NCI-H82 treated with DMSO at 0.1 percent for 48 hours (cell line): ENCODE data around the gene TMEM201.
"Not testable (repeated sequence)": the region's sequence is repeated elsewhere in the genome, so short reads cannot be mapped to it uniquely, and the experiment has no call there.

Experiments used
- DNase-seq: peaks from one replicate; lab custom pipeline; 2025; ENCODE audit not compliant: unreplicated experiment; lab: John Stamatoyannopoulos, UW

TMEM201 gene

GRCh38 chr1:9618909-9619679 is 30.4 kb downstream of the TMEM201 start:
- DNase-seq, result no peak

GRCh38 chr1:9621032-9621431 is 32.3 kb downstream of the TMEM201 start:
- no peak for DNase-seq

- no peak for DNase-seq
Measured at GRCh38 chr1:9624081-9624480, 35.4 kb downstream of the TMEM201 start.

DNA sequence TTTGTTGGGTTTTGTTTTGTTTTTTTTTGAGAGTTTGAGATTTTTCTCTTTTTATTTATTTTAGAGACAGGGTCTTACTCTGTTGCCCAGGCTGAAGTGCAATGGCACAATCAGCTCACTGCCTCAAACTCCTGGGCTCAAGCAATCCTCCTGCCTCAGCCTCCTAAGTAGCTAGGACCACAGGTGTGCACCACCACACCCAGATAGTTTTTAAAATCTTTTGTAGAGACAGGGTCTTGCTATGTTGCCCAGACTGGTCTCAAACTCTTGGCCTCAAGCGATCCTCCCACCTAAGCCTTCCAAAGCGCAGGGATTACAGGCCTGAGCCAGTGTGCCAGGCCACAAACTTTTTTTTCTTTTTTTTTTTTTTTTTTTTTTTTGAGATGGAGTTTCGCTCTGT is 36.3 kb downstream of the TMEM201 start:
- not testable (repeated sequence) for DNase-seq

DNA sequence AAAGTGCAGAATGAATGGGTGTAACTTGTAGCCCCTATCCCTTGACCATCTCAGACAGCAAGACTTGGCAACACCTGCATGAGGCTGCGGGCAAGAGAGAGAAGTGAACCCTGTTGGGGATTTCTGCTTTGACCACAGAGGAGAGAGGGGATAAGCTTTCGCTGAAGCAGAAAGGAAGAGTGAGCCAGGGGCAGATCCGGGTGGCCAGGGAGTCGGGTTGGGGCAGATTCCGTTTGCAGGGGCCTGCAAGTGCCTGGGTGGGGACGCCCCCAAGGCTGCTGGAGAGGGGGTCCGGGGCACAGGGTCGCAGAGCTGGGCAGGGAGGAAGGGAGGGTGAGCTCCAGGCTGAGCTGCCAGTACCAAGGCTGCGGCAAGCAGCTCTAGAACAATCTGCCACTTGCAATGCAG is 37.5 kb downstream of the TMEM201 start:
- DNase-seq, result no peak

DNA sequence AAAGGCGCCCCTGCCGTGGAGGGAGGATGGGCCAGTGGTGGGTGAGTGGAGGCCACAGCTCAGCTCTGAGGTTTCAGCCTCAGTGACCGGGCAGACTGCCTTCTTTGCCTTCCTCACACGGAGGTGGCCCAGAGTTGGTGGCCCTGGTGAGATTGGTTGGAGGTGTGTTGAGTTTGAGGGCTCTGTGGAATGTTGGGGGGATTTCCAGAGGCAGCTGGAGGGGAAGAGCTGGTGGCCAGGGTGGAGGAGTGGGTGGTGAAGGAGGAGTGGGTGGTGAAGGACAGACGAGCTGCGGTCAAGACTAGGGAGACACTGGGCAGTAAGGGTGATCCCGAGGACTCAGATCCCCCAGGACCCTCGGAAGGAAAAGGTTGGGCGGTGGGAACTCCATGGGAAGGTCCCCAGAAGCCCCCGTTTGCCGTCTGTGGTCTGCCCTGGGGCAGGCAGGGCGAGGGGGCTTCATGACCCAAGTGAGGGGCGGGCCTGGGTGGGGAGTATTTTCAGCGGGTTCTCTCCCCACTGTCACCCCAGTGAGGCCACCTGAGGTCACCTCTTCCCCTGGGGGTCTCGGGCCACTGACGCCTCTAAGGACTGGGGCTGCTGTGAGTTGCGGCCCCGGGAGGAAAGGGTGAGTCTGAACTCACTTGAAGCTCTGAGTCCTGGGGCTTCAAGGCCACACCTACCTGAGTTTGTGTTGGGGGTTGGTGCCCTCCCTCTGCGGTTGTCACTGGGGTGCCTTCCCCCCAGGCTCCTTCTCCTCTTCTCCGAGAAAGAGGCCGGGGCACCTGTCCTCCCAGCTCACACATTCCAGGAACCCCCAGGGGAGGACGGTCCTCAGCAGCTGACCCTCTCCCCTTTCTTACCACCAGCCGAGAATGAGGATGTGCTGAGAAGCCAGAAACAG is 40.1 kb downstream of the TMEM201 start:
- no peak for DNase-seq

GRCh38 chr1:9629445-9630201 is 40.9 kb downstream of the TMEM201 start:
- DNase-seq, result no peak

- DNase-seq, result no peak
Measured at GRCh38 chr1:9630331-9631111, 41.8 kb downstream of the TMEM201 start.

DNA sequence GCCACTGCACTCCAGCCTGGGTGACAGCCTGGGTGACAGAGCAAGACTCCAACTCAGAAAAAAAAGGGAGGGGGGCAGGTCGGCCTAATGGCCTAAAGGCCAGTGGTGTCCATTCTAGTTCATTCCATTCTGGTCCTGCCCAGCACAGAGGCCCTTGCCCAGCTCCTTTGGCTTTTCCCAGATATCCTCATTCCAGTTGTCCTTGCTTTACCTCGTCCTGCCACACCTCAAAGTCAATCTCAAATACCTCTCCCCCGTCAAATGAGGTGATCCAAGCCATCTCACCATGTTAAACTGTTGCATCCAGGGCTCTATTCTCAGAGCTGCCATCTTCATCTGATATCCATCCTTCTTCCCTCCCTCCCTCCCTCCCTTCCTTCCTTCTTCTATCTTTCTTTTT is 42.9 kb downstream of the TMEM201 start:
- DNase-seq, result no peak

DNA sequence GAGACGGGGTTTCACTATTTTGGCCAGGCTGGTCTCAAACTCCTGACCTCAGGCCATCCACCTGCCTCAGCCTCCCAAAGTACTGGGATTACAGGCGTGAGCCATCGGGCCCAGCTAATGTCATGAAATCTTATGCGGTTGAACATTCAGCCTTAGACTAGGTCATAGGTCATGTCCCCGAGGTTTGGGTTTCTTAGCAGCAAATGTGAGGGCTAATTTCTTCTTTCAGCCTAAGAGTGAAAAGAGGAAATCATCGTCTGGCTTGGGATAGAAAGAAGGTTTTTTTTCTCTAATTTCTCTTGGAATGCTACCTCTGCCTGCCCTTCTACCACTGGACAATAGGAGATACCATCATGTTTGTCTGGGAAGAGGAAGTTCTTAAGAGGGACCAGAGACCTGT is 44.8 kb downstream of the TMEM201 start:
- DNase-seq, result no peak

- no peak for DNase-seq
Measured at GRCh38 chr1:9634582-9634981, 45.9 kb downstream of the TMEM201 start.

- no peak for DNase-seq
Measured at GRCh38 chr1:9639227-9639626, 50.5 kb downstream of the TMEM201 start.

- no peak for DNase-seq
Measured at GRCh38 chr1:9643351-9644256, 54.9 kb downstream of the TMEM201 start.

GRCh38 chr1:9646037-9646436 is 57.3 kb downstream of the TMEM201 start:
- no peak for DNase-seq

GRCh38 chr1:9648171-9648570 is 59.5 kb downstream of the TMEM201 start:
- DNase-seq, result no peak

DNA sequence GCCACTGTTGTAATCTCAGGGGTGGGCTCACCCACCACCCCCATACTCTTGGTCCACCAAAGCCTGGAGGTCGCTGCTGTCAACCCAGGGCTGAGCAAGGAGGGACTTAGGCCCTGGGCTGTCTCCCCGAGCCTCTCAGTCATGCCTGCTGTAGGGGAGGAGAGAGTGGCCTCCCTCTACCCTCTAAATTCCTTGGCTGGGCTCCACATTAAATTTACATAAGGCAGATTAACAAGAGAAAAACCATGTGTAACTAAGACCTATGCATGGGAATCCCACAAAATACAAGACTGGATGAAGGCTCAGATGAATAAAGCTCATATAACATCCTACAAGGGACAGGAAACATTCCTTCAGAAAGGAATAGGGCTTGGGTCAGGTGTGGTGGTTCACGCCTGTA is 61.1 kb downstream of the TMEM201 start:
- no peak for DNase-seq

DNA sequence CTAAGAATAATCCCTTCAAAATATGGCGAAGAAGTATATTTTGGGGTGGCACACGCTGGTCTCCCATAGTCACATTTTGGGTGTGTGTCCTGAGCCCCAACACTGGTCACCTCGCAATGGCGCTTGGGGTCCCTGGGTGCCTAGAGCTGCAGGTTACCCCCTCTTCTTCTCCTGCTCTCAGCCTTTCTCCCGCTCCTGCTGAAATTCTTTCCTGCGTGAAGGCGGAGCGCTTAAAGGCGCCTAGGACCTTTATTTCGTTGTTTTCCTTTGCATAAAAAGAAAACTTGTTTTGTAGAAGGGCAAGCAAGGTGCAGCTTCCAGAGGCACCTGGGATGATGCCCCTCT is 62.5 kb downstream of the TMEM201 start:
- DNase-seq, result no peak

DNA sequence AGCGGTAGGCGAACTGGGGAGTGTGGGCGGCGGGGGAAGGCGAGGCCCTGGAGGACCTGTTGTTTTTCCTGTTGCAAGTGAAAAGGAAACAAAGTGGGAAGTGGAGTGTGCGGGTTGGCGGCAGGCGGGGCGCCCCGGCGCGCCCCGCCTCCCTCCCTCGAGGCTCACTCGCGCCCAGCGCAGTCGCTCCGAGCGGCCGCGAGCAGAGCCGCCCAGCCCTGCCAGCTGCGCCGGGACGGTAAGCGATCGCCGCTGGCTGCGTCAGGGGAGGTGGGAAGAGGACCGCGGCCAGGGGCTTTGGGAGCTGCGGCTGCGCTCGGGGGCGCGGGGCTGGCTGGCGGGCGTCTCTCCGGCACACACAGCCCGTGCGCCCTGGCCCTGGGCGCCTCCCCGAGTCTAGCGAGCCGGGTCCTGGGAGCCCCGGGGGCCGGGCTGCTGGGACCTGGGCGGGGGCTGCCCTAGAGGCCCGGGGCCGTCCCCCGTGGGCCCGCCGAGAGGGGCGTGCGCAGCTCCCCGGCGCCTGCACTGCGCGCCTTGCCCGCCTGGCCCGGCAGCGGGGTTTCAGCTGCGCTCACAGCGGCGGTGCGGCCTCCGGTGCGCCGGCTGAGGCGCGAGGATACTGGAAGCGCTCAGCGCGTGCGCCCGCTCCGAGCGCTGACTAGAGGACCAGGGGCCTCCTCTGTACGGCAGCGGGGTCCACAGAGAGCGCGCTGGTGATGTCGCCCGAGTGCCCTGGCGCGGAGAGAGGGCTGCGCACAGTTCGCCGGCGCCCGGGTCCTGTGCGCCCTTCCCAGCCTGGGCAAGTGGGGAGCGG is 63.1 kb downstream of the TMEM201 start, which contains the start of gene PIK3CD:
PIK3CD (plus strand) TSS at position 167 of the 814 bp plus-strand sequence. CDS start 58,725 bp downstream, outside the sequence.
- DNase-seq, result no peak
